Right lung (tissue), 5 donors: ENCODE data around the gene RHOV. TPM values are rescaled to one million over a fixed set of nuclear protein-coding genes. Genes with fewer than 3 reads are reported as not detected.
"Not testable (repeated sequence)": the region's sequence is repeated elsewhere in the genome, so short reads cannot be mapped to it uniquely, and the experiment has no call there.

Source experiments
- DNase-seq, 2 donors: peaks; one replicate each; pipeline ENCODE4 v3.0.0-alpha.2; 2013
- polyA plus RNA-seq, 5 donors: library from polyadenylated mRNA; unstranded; fragments of 120-200 nt; gene quantifications; one replicate each; pipeline versions ENCODE4 v1.2.1 to v1.2.3, GENCODE V29; 2013; ENCODE audit warnings: inconsistent platforms in 1 of 5, low replicate concordance in 1 of 5; ENCODE audit not compliant: insufficient read length in 5 of 5, insufficient read depth in 1 of 5

Gene RHOV
- polyA plus RNA-seq, 5 donors = 0.36 to 0.60 (median 0.51) TPM

GRCh38 chr15:40872791-40873693 is 992 bp downstream of the RHOV start:
- DNase-seq = no peak

GRCh38 chr15:40871749-40872617 is 2.1 kb downstream of the RHOV start:
- DNase-seq = peak in 1 of 2 donors; percentile 64

GRCh38 chr15:40870716-40871115 is 3.3 kb downstream of the RHOV start:
- no peak for DNase-seq

GRCh38 chr15:40869686-40870085 is 4.3 kb downstream of the RHOV start:
- no peak for DNase-seq

GRCh38 chr15:40867199-40867598 is 6.8 kb downstream of the RHOV start:
- no peak for DNase-seq

GRCh38 chr15:40863660-40864270 is 10.3 kb downstream of the RHOV start:
- DNase-seq = no peak

- DNase-seq = not testable (repeated sequence)
These were observed 12.9 kb downstream of the RHOV start for GRCh38 chr15:40861147-40861546.

GRCh38 chr15:40859206-40859851 is 14.7 kb downstream of the RHOV start:
- DNase-seq = no peak

GRCh38 chr15:40858706-40859105 is 15.3 kb downstream of the RHOV start:
- no peak for DNase-seq

- DNase-seq = peak; percentile 74 to 80
These were observed 16.3 kb downstream of the RHOV start for GRCh38 chr15:40857601-40858341.

GRCh38 chr15:40856746-40857145 is 17.3 kb downstream of the RHOV start:
- DNase-seq = no peak

- DNase-seq = no peak
These were observed 18.3 kb downstream of the RHOV start for GRCh38 chr15:40855706-40856234.

GRCh38 chr15:40854161-40854560 is 19.9 kb downstream of the RHOV start:
- no peak for DNase-seq

- DNase-seq = no peak
These were observed 20.7 kb downstream of the RHOV start for GRCh38 chr15:40853241-40853890.

- no peak for DNase-seq
These were observed 21.5 kb downstream of the RHOV start for GRCh38 chr15:40852529-40852928.

- no peak for DNase-seq
These were observed 23.4 kb downstream of the RHOV start for GRCh38 chr15:40850576-40851112.

GRCh38 chr15:40847223-40847961 is 26.6 kb downstream of the RHOV start:
- DNase-seq = no peak

GRCh38 chr15:40846841-40847222 is 27.2 kb downstream of the RHOV start:
- no peak for DNase-seq
